8988T (cell line): Measurements from ENCODE around the gene KIAA0586.
"Not testable (repeated sequence)": the region's sequence is repeated elsewhere in the genome, so short reads cannot be mapped to it uniquely, and the experiment has no call there.

Source experiments
- DNase-seq: peaks from one replicate; pipeline ENCODE4 v3.0.0; 2011

The KIAA0586 gene

DNA sequence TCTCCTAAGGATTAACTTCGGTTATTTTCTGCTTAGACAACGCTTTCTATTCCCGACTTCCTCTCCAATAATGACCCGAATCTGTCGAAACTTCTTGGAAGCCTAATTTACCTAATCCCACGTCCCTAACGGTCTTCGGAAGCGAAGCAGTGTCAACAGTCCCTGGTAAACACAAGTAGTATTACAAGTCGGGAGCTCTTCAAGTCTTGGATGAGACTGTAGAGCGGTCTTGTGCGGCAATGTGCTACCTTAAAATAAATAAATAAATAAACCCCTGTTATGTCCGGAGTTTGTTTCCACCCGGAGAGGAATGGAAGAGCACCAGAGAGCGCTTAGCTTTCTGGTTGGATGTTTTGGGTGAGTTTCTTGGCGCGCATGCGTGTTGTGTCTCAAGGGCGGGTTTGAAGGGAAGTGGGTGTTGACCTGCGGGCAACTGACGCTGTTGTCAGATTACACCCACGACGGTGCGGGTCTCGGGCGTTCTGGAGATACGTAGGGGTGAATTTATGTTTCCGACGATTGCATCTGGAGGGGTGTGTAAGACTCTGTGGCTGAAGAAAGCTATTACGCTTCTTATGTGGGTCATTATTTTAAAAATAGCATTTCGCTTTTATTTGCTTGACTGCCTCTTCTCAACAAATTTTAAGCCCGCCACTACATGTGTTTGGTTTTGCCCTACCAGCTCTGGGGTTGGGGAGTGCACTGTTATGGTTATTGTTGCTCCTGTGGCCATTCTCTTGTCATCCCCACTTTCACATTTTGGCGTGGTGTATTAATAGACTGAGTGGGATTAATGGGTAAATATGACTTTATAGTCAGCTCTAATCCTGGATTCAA, at the start of gene KIAA0586, which contains the start of gene TIMM9:
KIAA0586 (plus strand) TSS at position 439 of the 837 bp plus-strand sequence. CDS start 546 bp downstream, outside the sequence.
TIMM9 (minus strand) TSS at position 251 of the 837 bp plus-strand sequence. CDS start 15,586 bp downstream, outside the sequence.
- peak; percentile 23 for DNase-seq

DNA sequence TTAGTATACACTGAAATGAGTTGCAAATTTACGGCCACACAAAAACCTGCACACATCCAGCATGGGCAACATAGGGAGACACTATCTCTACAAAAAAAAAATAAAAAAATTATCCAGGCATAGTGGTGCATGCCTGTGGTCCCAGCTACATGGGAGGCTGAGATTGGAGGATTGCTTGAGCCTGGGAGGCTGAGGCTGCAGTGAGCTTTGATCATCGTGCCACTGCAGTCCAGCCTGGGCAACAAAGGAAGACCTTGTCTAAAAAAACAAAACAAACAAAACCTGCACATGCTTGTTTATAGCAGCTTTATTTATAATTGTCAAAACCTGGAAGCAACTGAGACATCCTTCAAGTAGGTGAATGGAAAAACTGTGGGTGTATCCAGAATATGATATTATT, 36.7 kb upstream of the KIAA0586 start:
- DNase-seq = no peak

DNA sequence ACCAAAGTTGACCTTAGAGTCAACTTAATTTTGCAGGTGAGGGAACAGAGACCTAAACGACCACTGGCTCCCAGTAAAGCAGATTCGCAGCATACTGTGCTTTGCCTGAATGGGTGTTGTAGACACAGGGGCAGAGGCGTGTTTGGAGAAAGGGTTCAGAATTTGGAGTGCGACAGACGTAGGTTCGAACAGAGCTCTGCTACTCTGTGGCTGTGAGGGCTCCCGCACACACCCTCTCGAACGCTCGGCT, 32.0 kb upstream of the KIAA0586 start:
- DNase-seq = no peak

DNA sequence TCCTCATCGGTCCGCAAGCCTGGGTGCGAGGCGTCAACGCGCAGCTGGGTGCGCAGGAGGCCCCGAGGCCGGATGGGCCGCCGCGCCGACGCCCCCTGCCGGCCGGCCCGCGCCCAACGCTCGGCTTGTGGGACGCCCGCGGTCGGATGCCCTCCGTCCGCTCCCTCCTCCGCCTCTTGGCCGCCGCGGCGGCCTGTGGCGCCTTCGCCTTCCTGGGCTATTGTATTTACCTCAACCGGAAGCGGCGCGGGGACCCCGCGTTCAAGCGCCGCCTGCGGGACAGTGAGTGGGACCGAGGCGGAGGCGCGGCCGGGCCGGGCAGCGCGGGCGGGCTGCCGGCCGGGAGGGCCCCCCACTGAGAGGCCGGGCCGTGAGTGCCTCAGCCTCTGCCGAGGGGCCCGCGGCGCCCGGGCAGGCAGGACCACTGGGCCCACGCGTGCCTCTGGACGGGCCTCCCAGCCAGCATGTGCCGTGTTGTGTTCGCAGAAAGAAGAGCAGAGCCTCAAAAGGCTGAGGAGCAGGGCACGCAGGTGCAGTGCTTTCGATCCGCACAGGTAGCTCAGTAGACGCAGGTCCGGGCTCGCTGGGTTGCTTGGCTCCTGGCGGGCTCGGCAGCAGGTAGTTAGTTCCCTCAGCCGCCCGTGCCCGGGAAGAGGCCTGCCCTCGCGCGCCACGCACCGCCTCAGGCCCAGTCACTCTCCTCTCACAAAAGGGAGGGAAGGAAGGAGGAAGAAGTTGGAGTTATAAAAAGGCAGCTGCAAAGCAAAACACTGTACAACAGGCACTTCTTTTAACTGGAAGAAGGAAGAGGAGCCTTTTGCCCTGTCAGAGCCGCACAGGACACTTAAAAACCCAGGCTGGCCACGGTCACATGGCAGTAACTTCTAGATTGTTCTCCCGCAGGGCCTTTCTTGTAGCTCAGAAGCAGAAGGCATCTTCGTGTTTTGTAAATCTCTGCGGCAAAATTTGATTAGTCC, 31.4 kb upstream of the KIAA0586 start, which contains the start of gene TOMM20L:
TOMM20L (plus strand) TSS at position 119 of the 977 bp plus-strand sequence; CDS start at position 147, 28 bp downstream.
- peak; percentile 83 for DNase-seq

DNA sequence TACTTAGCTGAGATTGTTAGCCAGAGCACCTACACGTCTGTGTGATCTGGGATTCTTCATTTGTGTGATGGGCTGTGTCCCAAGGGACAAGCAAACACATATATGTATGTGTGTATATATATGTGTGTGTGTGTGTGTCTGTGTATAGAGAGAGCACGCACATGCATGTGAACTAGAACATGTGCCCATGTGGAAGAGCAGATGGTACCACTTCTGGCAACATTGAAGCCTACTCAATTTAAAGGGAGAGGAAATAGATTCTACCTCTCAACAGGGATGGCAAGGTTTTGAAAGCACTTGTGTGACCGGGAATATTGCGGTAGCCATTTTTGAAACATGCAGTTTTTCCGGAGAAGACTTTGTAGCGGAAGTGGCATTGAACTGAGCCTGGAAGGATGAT, 30.4 kb upstream of the KIAA0586 start:
- DNase-seq = no peak

DNA sequence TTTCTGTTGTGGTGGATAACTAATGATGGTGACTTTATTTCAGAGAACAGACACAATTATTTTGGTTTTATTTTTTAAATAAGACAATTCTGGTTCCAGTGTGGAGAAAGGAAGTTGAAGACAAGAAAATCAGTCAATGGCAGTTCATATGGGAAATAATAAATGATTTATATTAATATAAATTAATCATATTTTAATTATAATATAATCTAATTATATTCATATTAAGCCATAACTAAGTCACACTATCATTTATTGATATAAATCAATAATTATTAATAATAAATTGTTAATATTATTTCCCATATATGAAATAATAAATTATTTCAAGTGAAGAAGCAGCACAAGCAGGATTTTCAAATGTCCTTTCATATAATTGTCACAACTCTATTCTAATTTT, 29.0 kb upstream of the KIAA0586 start:
- no peak for DNase-seq

DNA sequence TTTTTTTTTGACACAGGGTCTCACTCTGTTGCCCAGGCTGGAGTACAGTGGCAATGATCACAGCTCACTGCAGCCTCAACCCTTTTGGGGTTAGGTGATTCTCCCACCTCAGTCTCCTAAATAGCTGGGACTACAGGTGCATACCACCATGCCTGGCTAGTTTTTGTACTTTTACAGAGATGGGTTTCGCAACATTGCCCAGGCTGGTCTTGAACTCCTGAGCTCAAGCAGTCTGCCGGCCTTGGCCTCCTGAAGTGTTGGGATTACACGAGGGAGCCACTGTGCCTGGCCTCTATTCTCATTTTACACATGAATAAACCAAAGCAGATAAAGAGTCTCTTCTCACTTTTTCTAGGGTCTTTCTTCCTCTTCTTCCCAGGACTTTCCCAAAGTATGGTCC, 28.6 kb upstream of the KIAA0586 start:
- DNase-seq = no peak

DNA sequence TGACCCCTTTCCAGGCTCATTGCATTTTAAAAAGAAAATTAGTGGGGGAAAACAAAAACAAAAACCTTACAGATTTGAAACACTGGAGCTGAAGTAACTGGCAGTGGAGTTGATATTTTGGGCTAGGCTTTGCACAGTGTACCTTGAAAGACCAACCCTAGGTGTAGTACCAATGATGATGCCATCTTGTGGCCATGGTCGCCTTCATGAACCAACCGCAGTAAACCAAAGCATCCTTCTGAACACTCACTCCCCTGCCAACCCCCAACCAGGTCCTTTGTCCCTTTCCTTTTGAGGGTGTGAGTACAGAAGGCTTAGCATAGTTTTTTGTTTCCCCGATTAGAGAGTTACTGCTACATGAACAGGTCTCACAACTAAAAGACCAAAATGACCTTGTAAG, 25.9 kb upstream of the KIAA0586 start:
- DNase-seq = peak; percentile 30

DNA sequence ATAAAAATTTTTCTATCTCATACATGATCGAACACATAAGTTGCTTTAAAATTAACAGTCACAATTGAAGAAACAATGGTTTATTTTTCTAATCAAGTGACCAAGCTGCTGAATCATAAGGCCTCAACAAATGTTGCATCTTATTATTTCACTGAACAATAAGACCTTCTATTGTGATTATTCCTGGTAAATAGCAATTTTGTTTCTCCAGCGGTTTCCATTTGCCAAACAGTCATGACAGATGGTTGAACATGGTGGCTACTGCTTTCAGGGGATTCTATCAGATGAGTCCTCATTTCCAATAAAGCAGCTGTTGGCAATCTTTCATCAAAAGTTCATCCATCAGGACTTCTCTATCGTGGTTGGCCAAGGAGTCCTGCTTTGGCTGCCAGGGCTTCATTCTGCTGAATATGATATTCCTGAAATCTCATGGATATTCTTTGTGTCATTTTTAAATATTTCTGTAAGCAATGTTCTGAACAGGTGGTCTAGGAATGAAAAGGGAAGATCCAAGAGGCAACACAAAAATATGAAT, 18.8 kb upstream of the KIAA0586 start:
- DNase-seq = no peak

DNA sequence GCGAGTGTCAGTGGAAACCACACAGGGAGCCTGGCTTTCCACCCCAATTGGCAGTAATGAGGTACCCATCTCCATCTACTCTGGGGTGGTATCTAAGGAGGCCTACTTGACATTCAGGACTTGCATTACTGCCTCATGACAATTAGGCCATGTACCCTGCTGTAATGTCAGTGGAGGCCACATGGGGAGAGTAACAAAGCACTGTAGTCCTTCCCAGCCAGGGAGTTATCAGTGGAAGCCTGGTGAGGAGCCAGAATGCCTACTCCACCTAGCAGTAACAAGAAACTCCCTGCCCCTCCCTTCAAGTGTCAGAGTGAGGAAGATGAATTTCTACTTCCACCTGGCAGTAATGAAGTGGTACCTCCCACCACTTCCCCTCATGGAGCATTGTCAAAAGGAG, 12.7 kb upstream of the KIAA0586 start:
- DNase-seq = no peak

DNA sequence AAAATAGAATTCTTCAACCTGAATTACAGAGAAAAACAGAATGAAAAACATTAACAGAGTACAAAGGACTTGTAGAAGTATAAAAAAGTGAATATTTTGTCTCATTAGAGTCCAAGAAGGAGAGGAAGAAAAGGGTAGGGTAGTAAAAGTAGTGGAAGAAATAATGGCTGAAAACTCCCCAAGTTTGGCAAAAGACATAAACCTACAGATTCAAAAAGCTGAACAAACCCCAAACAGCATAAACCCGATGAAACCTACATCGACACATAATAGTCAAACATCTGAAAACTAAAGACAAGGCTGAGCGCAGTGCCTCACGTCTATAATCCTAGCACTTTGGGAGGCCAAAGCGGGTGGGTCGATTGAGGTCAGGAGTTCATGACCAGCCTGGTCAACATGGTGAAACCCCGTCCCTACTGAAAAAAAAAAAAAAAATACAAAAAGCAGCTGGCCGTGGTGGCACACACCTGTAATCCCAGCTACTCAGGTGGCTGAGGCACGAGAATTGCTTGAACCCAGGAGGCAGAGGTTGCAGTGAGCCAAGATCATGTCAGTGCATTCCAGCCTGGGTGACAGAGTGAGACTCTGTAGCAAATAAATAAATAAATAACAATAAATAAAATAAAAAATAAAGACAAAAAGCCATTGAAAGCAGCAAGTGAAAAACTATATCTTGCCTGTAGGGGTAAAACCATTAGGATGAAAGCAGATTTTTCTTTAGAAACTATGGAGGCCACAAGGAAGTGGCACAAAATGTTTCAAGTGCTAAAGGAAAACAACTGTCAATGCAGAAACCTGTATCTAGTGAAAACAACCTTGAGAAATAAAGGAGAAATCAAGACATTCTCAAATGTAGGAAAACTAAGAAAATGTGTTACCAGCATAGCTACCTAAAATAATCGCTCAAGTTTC, 11.6 kb upstream of the KIAA0586 start:
- DNase-seq = no peak

DNA sequence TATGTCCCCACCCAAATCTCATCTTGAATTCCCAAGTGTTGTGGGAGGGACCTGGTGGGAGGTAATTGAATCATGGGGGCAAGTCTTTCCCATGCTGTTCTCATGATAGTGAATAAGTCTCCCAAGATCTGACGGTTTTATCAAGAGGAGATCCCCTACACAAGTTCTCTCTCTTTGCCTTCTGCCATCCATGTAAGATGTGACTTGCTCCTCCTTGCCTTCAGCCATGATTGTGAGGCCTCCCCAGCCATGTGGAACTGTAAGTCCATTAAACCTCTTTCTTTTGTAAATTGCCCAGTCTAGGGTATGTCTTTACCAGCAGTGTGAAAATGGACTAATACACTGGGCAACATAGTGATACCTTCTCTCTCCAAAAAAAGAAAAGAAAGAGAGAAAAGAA, 10.6 kb upstream of the KIAA0586 start:
- not testable (repeated sequence) for DNase-seq

DNA sequence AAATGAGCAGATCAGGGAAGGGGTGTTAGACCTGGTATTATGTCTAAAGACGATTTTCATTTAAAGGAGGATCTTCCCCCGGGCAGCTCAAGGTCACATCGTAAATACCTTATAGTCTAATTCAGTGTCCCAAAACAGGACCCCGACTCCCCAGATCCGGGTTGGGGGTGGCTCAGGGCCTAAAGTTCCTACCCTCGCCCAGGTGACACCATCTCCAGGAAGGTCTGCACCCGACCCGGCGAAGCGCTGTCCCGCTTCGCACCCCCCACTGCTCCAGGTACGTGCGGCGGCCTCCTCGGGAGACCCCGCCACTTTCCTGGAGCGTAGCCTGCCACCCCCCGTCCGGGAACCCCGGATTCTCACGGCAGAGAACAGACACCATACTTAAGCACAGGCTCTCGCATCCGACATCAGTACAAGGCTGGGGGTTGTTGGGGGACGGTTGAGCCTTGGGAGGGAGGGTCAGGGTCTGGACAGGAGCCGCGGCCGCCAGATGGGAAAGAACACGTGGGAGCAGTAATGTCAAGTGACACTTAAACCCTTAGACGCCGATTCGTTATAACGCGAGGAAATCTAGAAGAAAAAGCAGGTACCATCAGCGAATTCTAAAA, 744 bp upstream of the KIAA0586 start:
- no peak for DNase-seq

DNA sequence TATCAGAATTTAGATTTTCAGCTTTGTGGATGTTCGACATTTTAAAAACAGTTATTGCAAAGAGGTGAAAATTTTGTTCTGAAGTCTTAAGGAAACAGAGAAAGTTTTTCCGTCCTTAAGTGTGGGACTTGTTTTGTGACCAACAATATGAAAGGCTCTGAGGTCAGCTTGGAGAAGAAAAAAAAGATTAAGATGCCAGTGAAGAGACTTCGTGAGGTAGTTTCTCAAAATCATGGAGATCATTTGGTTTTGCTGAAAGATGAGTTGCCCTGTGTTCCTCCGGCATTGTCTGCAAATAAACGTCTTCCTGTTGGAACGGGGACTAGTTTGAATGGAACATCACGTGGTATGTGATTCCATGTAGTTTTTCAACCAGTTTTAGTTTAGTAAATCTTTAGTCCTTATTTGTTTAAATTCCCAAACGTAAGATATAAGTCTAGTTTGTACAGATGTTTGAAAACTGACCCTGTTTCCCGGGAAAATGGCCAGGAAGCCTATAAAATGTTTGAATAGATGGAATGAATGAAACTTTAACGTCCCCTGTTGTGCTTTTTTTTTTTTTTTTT, 682 bp downstream of the KIAA0586 start:
- DNase-seq = no peak

DNA sequence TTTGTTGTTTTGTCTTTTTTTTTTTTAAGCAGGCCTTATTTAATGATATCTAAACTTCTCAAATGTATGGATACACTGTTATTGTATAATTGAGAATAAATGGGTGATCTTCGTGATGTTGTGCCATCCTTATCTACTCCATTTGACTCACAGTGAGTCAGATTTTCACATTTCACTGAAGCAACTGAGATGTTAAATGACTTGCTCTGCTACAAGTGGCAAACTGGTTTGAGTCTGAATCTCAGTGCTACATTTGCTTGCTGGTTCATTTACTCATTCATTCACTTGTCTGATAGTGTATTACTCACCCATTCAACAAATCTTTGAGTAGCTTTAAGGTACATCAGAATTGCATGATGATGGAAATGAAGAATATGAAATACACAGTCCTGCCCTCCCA, 2.6 kb downstream of the KIAA0586 start:
- no peak for DNase-seq

DNA sequence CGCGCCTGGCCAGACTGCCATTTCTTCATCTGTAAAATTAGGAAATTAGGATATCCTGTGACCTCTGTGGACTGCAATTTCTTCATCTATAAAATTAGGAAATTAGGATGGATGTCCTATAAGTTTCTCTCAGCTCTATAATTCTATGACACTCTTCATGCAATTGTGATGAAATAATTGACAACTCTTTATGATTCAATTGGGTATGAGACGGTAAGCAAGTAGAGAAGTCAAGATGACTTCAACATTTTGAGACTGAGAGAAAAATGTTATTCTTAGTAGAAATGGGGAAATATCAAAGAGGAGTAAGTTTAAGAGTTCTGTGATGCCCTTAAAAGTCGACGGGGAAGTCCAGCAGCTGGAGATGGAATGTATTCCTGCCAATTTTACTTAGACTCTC, 12.0 kb downstream of the KIAA0586 start:
- DNase-seq = no peak

DNA sequence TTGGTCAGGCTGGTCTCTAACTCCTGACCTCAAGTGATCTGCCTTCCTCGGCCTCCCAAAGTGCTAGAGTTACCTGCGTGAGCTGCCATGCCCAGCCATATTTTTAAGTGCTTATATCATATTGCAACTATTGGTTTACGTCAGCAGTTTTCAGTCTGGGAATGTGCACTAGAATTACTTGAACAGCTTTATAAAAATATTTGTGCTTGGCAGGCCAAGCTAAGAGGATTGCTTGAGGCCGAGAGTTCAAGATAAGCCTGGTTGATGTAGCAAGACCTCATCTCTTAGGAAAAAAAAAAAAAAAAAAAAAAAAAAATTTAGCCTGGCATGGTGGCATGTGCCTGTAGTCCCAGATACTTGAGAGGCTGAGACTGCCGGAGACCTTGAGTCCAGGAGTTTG, 17.1 kb downstream of the KIAA0586 start:
- DNase-seq = no peak

DNA sequence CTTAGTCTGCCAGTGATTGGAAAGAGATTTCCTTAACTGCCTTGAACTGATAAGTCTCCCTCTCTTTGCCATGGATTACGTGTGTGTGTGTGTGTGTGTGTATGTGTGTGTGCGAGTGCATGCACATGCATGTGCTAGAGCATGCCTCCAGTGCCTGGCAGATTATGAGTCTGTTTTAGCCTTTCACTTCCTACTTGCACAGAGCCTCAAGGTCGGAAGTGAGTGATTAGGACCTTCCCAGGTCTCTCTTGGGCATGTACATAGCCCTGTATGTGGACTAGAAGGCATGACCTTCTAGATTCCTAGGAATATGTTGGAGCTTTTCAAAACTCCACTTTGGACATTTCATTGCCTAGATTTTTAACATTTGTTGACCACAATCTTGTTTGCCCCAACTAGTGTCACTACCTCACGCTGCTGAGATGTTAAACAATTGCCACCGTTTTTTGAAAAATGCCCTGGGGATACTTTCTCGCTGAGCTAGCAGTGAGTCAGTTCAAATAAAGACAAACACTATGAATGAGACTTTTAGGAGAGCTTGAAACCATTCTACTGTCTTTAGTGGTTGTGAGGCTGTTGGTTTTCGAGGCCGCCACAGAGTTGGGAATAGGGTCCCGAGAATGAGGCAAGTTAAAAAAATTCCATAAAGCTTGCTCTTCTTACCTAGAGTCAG, 28.2 kb downstream of the KIAA0586 start:
- no peak for DNase-seq

DNA sequence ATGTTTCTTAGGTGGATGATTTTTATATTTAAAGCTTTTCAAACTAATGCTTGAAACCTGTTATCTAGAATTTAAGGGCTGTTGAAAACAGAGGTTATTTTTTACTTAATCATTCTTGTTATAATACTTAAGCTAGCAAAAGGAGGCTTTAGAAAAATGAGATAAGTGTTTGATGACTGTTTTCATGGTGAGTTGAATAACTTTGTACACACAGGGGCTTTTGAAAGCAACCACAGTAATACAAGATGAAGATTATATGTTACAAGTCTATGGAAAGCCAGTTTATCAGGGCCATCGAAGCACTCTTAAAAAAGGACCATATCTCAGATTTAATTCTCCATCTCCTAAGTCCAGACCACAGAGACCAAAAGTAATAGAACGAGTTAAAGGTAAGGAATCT, 33.3 kb downstream of the KIAA0586 start:
- no peak for DNase-seq

DNA sequence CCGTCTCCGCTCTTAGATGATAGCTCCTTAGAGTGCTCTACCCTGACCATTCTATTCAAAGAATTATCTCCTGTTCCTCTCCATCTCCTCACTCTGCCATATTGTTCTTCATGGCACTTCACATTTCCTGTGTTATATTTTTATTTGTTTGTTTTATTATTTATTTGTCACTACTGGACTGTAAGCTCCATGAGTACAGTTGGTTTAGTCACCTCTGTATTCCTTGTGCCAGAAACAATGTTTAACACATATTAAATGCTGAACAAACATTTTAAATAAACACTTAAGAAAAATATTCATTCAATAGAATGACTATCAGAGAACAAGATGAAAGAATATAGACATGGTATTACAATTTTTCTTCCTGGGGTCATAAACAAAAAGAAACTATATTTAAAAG, 35.6 kb downstream of the KIAA0586 start:
- no peak for DNase-seq

DNA sequence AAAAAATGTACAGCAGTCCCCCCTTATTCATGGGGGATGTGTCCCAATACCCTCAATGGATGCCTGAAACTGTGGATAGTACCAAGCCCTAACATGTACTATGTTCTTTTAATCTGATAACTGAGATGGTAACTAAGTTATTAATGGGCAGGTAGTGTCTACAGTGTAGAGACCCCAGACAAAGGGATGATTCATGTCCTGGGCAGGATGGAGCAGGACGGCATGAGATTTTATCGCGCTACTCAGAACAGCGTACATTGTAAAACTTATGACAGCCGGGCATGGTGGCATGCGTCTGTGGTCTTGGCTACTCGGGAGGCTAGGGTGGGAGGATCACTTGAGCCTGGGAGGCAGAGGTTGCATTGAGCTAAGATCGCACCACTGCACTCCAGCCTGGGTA, 37.1 kb downstream of the KIAA0586 start:
- DNase-seq = no peak
